NK-92 (cell line): ENCODE measurements around the gene LTK.

ENCODE experiments used
- DNase-seq: peaks from one replicate; lab custom pipeline; 2025; ENCODE audit not compliant: unreplicated experiment; lab: John Stamatoyannopoulos, UW

The LTK gene

GRCh38 chr15:41499109-41499851 is 14.3 kb downstream of the LTK start:
- DNase-seq, result no peak

- no peak for DNase-seq
These were observed 15.0 kb downstream of the LTK start for GRCh38 chr15:41498657-41499056.

GRCh38 chr15:41495736-41496599 is 17.7 kb downstream of the LTK start:
- DNase-seq, result no peak

GRCh38 chr15:41494922-41495735 is 18.5 kb downstream of the LTK start:
- DNase-seq, result no peak

- no peak for DNase-seq
These were observed 19.3 kb downstream of the LTK start for GRCh38 chr15:41494190-41494921.

- no peak for DNase-seq
These were observed 19.8 kb downstream of the LTK start for GRCh38 chr15:41493902-41494189.

- peak; percentile 13 for DNase-seq
These were observed 20.3 kb downstream of the LTK start, which contains the start of gene ITPKA for GRCh38 chr15:41493205-41493901. TSS of gene ITPKA (plus strand) at chr15:41493874. CDS start at chr15:41493928, 54 bp downstream.

- no peak for DNase-seq
These were observed 20.9 kb downstream of the LTK start for GRCh38 chr15:41492597-41493204.

- DNase-seq, result no peak
These were observed 21.7 kb downstream of the LTK start for GRCh38 chr15:41491889-41492288.

GRCh38 chr15:41490355-41490754 is 23.3 kb downstream of the LTK start:
- no peak for DNase-seq

GRCh38 chr15:41489641-41490040 is 24.0 kb downstream of the LTK start:
- no peak for DNase-seq

GRCh38 chr15:41487802-41488201 is 25.8 kb downstream of the LTK start:
- DNase-seq, result no peak

GRCh38 chr15:41487381-41487780 is 26.2 kb downstream of the LTK start:
- DNase-seq, result no peak

- no peak for DNase-seq
These were observed 27.3 kb downstream of the LTK start for GRCh38 chr15:41486286-41486685.

GRCh38 chr15:41484937-41485625 is 28.5 kb downstream of the LTK start:
- DNase-seq, result no peak

GRCh38 chr15:41483519-41483918 is 30.1 kb downstream of the LTK start:
- no peak for DNase-seq

GRCh38 chr15:41483115-41483514 is 30.5 kb downstream of the LTK start:
- DNase-seq, result no peak

GRCh38 chr15:41482110-41482877 is 31.3 kb downstream of the LTK start:
- no peak for DNase-seq
